ENCODE results near the gene REC8.

DNA sequence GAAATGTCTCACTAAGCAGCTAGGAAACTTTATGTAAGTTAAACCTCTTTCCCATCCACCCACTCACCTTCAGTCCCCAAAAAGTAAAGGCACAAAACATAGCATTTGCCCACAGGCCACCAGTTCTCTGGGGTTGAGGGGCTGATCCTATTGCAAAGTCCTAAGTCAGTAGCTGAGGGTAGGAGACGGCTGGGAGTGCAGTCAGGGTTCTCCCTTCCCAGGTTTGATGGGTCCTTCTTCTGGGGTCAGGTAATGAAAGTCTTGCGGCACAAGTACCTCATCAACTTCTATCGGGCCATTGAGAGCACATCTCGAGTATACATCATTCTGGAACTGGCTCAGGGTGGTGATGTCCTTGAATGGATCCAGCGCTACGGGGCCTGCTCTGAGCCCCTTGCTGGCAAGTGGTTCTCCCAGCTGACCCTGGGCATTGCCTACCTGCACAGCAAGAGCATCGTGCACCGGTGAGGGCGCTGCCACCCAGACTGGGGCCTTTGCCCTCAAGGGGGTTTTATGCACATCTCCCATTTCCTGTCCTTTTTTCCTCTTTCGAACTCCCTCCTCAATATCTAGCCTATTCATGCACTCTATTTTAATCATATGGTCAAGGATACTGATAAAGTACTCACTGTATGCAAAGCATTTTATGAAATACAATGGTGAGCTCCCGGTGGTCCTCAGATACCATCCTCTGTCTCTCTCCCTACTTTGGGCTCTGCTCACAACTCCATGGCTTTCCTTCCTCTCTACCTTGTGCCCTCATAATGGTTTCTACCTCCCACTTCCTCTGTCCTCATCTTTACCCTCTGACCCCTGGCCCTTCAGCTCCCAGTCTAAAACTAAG is 34.6 kb downstream of the REC8 start:
- TF ChIP-seq, protein P1, sequence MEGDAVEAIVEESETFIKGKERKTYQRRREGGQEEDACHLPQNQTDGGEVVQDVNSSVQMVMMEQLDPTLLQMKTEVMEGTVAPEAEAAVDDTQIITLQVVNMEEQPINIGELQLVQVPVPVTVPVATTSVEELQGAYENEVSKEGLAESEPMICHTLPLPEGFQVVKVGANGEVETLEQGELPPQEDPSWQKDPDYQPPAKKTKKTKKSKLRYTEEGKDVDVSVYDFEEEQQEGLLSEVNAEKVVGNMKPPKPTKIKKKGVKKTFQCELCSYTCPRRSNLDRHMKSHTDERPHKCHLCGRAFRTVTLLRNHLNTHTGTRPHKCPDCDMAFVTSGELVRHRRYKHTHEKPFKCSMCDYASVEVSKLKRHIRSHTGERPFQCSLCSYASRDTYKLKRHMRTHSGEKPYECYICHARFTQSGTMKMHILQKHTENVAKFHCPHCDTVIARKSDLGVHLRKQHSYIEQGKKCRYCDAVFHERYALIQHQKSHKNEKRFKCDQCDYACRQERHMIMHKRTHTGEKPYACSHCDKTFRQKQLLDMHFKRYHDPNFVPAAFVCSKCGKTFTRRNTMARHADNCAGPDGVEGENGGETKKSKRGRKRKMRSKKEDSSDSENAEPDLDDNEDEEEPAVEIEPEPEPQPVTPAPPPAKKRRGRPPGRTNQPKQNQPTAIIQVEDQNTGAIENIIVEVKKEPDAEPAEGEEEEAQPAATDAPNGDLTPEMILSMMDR (IDR thresholded peaks at IDR 0.05), result no peak
- TF ChIP-seq EZH2 (IDR thresholded peaks at IDR 0.05), result no peak

All from neural progenitor cell (in vitro differentiated cells).